ENCODE results near the gene CD164.
"Not testable (repeated sequence)": the region's sequence is repeated elsewhere in the genome, so short reads cannot be mapped to it uniquely, and the experiment has no call there.

Gene CD164

DNA sequence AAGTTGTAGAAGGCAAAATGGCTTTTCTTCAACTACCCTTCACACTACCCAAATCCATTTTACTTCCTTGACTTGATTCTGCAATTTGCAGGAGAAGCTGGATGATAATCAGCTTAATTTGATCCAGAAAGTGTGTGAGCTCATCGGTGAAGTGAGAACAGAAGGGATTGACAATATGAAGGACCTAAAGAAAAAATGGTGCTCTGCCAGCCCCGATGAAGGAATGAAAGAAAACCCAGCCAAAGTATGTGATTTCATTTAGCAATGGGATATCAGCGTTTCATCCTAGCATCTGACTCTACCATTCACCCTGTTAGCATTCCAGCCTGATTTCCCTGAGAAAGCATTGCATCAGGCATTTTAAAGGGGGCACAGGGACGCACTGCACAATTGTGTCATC, 41.5 kb downstream of the CD164 start:
- no peak for DNase-seq

DNA sequence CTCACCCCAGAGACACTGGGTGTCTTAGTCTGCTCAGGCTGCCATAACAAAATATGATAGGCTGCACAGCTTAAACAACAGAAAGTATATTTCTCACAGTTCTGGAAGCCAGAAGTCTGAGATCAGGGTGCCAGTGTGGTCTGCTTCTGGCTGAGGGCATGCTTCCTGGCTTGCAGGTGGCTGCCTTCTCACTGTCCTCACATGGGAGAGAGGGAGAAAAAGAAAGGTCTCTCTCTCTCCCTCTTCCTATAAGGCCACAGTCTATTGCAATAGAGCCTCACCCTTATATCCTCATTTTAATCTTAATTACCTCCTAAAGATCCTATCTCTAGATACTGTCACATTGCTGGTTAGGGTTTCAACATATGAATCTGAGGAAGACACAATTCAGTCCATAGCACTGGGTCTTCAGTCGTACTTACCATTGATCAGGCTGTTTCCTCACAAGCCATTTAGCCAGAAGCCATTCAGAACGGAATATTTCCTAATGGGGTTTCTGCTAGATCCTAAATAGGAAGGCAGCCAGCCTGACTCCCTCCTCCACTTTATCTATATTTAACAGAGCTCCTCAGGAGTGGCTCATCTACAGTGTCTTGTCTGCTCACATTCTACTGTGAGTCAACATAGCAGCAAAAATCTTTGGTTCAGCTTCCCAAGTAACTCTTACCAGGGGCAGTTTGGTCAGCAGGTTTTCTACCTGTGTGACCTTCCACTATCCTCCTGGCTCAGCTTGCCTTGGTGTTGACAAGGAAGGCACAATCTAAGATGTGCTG, 42.2 kb downstream of the CD164 start:
- no peak for DNase-seq

DNA sequence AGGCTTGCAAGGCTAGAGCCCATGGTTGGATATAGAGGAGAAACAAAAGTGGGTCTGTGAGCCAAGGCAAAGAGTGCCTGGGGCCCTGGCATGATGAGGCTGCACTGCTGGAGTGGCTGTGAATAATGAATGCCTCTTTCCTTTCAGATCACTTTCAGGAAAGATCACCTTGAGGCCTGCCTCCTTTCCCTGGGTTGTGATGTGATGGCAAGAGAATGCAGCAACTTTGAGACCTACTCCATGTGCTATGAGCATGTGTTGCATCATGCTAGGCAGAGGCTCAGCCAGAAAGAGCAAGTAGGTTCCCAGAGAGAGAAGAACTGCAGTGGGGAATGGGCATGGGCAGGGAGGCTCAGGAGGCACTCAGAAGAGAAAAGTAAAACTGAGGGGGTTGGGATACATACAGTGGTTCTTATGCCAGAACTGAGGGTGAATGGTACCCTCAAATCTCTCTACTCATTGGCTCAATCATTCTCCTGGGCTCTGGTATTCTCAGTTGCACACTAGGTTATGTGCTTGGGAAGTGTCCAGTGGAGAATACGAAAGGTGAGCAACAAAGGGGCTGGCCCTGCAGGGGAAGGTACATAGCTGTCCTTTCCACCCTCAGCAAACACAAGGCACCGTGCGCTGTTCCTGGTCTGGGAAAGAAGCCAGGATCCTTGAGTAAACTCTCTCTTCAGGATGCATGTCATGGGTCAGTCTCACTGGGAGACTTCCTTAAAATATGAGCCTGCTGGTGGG, 45.9 kb downstream of the CD164 start:
- DNase-seq: no peak

DNA sequence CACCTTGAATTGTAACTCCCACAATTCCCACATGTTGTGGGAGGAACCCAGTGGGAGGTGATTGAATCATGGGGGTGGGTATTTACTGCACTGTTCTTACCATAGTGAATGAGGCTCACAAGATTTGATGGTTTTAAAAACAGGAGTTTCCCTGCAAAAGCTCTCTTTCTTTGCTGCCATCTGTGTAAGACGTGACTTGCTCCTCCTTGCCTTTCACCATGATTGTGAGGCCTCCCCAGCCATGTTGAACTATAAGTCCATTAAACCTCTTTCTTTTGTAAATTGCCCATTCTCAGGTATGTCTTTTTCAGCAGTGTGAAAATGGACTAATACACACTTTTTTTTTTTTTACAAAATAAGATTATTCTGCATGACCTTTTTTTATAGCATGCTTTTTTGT, 48.4 kb downstream of the CD164 start:
- not testable (repeated sequence) for DNase-seq

DNA sequence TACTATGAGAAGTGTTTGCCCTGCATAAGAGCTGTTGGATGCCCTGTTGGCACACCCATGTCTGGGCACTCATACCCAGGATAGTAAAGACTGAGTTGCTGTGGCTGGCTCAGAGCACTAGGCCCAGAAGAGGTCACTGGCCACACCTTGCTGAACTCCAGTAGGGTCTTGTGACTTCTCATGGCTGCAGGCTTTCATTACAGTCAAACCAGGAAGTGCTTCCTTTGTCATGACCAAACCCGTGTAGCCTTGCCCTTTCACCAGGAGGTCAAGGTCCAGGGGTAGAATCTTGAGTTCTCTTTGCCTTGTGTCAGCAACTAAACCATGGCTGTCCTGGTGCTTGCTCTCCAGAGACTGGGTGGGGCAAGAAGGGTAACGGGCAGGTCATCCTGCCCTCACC, 49.5 kb downstream of the CD164 start:
- DNase-seq: no peak

DNA sequence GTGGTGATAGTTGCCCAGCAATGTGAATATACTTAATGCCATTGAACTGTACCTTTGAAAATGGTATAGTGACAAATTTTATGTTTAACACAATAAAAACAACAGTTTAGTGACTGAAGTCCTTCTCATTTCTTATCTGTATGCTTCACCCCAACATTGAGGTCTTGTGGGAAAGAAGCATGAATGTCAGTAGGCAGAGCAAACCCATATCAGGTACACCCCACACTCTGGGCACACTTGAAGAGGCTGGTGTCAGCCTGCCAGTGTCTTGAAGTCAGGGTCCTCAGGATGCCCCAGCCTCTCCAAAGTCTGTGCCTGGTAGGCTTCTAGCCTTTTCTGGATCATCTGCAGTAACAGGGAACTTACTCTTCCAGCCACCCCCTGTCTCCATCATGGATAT, 51.2 kb downstream of the CD164 start:
- no peak for DNase-seq

DNA sequence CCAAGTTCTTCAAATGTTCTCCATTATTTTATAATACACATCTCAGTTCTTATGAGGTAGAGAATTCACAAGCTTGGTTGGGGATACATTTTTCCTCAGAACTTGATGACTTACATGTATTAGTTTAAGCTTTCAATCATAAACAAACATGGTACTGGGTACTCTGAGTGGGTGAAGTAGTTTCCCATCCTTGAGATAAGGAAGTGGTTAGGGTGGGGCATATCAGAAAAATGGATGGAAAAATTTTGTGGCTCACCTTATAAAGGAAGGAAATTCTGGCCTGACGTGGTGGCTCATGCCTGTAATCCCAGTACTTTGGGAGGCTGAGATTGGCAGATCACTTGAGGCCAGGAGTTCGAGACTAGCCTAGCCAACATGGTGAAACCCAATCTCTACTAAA, 52.0 kb downstream of the CD164 start:
- no peak for DNase-seq

DNA sequence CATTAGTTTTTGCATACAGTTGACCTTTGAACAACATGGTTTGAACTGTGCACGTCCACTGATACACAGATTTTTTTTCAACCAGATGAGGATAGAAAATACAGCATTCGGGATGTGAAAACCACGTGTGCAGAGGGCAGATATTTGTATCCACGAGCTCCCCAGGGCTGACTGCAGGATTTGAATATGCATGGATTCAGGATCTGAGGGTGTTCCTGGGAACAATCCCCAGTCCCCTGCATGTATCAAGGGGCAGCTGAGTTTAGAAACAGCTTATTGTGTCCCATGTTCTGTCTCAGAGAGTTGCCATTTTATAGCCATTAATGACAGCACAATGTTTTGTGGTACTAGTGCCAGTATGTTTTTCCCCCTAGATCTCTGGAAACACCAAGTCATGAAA, 53.6 kb downstream of the CD164 start:
- no peak for DNase-seq

DNA sequence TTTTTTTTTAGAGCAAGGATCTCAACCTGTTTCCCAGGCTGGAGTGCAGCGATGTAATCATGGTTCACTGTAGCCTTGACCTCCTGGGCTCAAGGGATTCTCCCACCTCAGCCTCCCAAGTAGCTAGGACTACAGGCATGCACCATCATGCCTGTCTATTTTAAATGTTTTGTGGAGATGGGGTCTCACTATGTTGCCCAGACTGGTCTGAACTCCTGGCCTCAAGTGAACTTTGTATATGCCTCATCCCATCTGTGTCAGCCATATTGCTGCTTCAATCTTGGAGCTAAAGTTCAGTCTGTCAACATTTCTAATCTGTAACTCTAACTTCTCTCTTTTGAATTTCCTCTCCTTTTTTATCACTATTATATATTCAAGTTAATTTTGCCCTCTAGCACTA, 54.3 kb downstream of the CD164 start:
- DNase-seq: no peak

DNA sequence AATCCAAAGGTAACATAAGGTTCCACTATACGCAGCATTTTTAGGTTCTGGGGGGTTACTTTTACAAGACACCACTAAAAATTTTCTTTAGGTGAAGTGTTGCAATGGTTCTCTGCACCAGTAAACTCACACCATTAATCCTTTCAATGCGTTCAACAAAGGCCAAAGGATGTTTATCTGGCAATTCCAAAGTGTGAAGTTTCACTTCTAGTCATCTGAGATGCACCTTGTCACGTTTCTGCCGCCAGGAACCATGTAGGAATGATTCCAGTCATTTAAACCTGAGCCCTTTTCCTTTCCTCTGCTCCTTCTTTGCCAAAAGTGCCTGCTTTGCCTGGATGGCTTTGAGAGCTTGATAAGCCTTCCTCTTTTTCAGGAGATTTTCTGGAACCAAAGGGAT, 54.8 kb downstream of the CD164 start:
- no peak for DNase-seq

DNA sequence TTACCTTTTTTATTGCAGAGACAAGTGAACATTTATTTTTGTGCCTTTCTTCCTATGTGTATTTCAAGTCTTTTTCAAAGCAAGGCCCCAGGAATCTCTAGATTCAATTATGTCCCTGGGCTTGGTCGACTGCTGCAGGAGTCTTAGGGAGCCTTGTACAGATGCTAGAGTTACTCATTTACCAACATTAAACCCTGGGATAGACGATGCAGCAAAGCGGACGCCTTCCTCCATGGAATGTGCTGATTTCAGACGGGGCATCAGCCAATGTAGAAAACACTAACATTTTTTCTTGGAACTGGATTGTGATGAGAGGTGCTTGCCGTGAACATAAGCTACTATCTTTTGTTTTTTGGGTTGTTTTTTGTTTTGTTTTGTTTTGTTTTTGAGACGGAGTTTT, 55.9 kb downstream of the CD164 start:
- no peak for DNase-seq

DNA sequence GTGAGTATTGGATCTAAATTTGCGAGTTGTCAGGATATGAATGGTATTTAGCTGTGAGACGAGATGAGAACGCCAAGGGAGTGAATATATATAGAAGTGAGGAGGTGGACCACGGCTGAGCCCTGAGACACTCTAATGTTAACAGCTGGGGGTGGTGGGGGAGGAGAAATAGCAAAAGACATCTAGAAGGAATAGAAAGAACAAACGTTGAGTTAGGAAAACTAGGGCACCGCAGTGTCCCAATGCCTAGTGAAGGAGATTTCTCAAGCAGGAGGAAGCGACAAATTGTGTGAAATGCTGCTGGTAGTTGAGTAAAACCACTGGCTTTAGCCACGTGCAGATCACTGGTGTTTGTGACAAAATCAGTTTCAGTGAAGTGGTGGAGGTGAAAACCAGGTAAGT, 56.9 kb downstream of the CD164 start:
- DNase-seq: no peak

DNA sequence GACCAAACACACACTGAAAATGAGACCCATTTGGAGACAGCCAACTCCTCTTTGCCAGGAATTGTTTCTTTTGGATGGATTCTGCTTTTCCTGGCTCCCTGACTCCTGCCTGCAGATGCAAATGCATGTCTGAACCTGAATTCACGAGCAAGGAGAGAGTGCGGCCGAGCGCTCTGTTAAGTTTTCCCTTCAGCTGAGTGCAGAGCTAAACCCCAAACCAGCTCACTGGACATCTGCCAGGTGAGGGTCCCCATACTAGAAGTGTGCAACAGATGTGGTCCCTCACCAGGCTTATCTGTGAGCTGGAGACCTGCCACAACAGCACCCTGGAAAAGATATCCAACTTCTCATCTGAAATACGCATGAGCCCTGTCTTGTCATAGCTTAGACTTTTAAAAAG, 59.0 kb downstream of the CD164 start:
- no peak for DNase-seq

DNA sequence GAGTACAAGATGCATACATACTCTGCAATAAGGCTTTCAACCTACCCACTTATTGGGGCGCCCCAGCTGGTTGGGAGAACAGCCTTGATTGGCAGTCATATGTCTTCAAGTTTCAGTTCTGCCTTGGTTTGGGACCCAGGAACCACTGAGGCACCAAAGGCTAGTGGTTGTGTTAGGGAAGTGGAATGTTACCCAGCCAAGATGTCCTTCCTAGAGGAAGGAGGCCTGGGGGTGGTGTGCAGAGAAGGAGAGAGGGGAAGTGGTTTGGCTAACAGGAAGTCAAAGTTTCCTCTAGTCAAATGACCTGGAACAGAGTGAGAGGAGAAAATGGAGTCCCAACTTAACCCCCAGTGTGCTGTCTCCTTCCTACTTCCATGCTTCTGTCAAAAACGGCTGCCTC, 59.4 kb downstream of the CD164 start:
- DNase-seq: no peak

DNA sequence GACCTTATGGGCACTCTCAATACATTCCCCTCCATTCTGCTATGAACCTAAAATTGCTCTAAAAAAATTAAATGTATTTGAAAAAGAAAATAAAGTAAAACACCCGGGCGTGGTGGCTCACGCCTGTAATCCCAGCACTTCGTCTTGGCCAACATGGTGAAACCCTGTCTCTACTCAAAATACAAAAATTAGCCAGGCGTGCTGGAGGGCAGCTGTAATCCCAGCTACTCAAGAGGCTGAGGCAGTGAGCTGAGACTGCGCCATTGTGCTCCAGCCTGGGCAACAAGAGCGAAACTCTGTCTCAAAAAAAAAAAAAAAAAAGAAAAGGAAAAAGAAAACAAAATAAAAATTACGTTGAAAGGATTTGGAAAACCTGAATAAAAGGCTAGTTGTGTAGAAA, 60.5 kb downstream of the CD164 start:
- DNase-seq: no peak

DNA sequence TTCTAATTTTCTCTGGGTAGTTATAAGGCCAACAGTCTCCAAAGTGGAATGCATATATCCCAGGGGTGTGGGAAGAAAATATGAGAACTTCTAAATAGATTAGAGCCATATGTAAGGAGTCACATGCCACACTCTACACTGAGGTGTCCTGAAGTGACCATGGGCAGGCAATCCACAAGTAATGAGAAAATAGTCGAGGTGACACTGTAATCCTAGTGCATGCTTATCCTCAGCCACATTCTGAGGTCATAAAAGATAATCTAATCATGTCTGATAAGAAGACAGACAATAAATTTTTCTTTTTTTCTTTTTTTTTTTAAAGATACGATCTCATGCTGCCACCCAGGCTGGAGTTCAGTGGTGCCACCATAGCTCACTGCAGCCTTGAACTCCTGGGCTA, 62.2 kb downstream of the CD164 start:
- DNase-seq: no peak

DNA sequence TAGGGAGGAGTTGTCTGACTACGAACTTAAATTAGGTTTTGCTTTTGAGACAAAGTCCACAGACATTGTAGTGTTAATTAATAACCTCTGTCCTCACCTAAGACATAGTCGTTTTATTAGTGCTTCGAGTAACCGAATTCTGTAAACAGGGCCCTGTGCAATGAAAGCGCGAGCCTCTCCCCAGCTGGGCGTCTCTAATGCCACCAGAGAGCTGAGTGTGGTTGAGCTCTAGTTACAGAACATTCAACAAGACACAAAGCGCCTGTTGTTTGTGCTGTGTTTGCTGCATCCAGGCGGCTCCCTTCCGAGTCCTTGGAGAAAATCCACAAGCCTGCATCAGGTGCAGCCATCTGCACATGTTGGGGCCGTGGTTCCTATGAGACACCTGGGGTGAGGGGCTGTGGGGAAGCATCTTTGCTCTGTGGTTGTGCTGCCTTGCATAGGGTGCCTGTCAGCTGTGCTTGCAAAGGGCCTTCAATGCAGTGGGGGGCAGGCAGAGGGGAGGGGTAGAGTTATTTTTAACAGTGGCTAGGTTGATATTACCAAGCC, 63.9 kb downstream of the CD164 start:
- DNase-seq: no peak

DNA sequence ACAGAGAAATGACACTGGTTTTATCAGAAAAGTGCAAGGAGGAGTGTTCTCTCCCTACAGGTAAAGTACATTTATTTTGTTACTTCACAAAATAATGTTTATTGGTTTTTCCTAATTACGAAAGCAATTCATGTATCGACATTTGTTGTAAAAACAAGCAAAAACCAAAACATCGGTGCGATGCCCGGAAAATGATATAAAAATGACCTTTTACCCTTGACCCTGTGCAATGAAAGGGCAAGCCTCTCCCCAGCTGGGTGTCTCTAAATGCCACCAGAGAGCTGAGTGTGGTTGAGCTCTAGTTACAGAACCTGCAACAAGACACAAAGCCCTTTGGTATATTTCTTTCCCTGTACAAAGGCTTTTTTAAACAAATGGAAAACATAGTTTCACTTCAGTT, 65.4 kb downstream of the CD164 start:
- DNase-seq: no peak

Measured in activated effector memory CD4-positive, alpha-beta T cell treated with anti-CD3 and anti-CD28 coated beads, Interleukin-2, amount 50 U/mL, for 16 hours (primary cell).